ENCODE results near the gene PDGFC. TPM values are rescaled to one million over a fixed set of nuclear protein-coding genes. Genes with fewer than 3 reads are reported as not detected.

Gene PDGFC
- total and polyA plus RNA-seq, 8 donors: 4.9 to 39.8 (median 10.8) TPM

GRCh38 chr4:156797206-156797605, 174.4 kb downstream of the PDGFC start:
- intact Hi-C loops (cut with DNase I; ENCODE audit: low total_unique reads): no loop called here
- Histone ChIP-seq H3K9me3 (no peaks in the 10 kb centered on the region), H3K27ac (no peak overlapping the region), H3K4me1 (peaks cover 0 to 5% (median 0%) of the 10 kb centered on the region in 4 donors), H3K4me3 (no peak overlapping the region), H3K36me3 (no peaks in the 10 kb centered on the region), H3K27me3 (no peaks in the 10 kb centered on the region)
- no peak for DNase-seq
- 92 to 96% (median 95%) methylated on average over 5 of the region's 5 CpGs for WGBS, 5 donors
- TF ChIP-seq POLR2A (IDR thresholded peaks at IDR 0.05): no peak
- TF ChIP-seq POLR2AphosphoS5 (IDR thresholded peaks at IDR 0.05): no peak
- TF ChIP-seq, protein P1, sequence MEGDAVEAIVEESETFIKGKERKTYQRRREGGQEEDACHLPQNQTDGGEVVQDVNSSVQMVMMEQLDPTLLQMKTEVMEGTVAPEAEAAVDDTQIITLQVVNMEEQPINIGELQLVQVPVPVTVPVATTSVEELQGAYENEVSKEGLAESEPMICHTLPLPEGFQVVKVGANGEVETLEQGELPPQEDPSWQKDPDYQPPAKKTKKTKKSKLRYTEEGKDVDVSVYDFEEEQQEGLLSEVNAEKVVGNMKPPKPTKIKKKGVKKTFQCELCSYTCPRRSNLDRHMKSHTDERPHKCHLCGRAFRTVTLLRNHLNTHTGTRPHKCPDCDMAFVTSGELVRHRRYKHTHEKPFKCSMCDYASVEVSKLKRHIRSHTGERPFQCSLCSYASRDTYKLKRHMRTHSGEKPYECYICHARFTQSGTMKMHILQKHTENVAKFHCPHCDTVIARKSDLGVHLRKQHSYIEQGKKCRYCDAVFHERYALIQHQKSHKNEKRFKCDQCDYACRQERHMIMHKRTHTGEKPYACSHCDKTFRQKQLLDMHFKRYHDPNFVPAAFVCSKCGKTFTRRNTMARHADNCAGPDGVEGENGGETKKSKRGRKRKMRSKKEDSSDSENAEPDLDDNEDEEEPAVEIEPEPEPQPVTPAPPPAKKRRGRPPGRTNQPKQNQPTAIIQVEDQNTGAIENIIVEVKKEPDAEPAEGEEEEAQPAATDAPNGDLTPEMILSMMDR (IDR thresholded peaks at IDR 0.05): no peak
- no peak for TF ChIP-seq EP300 (IDR thresholded peaks at IDR 0.05)

DNA sequence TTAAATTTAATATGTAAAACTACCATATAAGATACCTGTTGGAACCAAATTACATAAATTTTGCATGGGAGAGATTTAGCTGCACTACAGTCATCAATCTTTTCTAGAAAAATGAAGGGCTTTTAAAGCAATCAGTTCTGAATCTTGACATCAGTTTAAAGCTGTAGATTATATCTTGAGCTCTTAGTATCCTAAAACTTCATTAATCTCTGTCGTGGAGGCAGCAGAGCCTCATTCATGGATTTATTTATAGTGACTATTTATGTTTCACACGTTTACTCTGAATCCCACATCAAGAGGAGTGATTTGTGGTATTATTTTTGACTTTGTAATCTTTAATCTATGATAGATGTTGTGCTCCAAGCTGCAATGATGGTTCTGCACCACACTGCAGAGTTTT, 175.9 kb downstream of the PDGFC start:
- intact Hi-C loops (cut with DNase I; ENCODE audit: low total_unique reads): no loop called here
- H3K9me3 ChIP-seq: no peaks in the 10 kb centered on the region
- TF ChIP-seq, protein P1 (IDR thresholded peaks at IDR 0.05): no peak
- no peak for TF ChIP-seq EP300 (IDR thresholded peaks at IDR 0.05)
- TF ChIP-seq POLR2AphosphoS5 (IDR thresholded peaks at IDR 0.05): no peak
- no peak for TF ChIP-seq POLR2A (IDR thresholded peaks at IDR 0.05)
- H3K27ac ChIP-seq: no peak overlapping the region
- WGBS, 5 donors: 44 to 75% (median 60%) methylated on average over 2 of the region's 2 CpGs
- no peaks in the 10 kb centered on the region for H3K36me3 ChIP-seq
- no peak for DNase-seq
- H3K27me3 ChIP-seq: no peaks in the 10 kb centered on the region
- peaks cover 0 to 5% (median 0%) of the 10 kb centered on the region in 4 donors for H3K4me1 ChIP-seq
- H3K4me3 ChIP-seq: no peak overlapping the region

GRCh38 chr4:156794863-156795262, 176.7 kb downstream of the PDGFC start:
- no peak overlapping the region for H3K4me3 ChIP-seq
- no peak overlapping the region for H3K27ac ChIP-seq
- WGBS, 5 donors: 73 to 79% (median 78%) methylated on average over 4 of the region's 4 CpGs
- TF ChIP-seq POLR2A (IDR thresholded peaks at IDR 0.05) (no peak), EP300 (IDR thresholded peaks at IDR 0.05) (no peak), POLR2AphosphoS5 (IDR thresholded peaks at IDR 0.05) (no peak)
- TF ChIP-seq, protein P1 (IDR thresholded peaks at IDR 0.05): no peak
- no peaks in the 10 kb centered on the region for H3K9me3 ChIP-seq
- H3K27me3 ChIP-seq: no peaks in the 10 kb centered on the region
- intact Hi-C loops (cut with DNase I; ENCODE audit: low total_unique reads): no loop called here
- no peaks in the 10 kb centered on the region for H3K36me3 ChIP-seq
- no peak for DNase-seq
- H3K4me1 ChIP-seq: peaks cover 0 to 5% (median 0%) of the 10 kb centered on the region in 4 donors

GRCh38 chr4:156792462-156793085, 179.0 kb downstream of the PDGFC start:
- TF ChIP-seq POLR2AphosphoS5 (IDR thresholded peaks at IDR 0.05) (no peak), EP300 (IDR thresholded peaks at IDR 0.05) (no peak), POLR2A (IDR thresholded peaks at IDR 0.05) (no peak)
- TF ChIP-seq, protein P1 (IDR thresholded peaks at IDR 0.05): no peak
- WGBS, 5 donors: 47 to 60% (median 57%) methylated on average over 2 of the region's 2 CpGs
- peaks cover 0 to 7% (median 2%) of the 10 kb centered on the region in 4 donors for H3K4me1 ChIP-seq
- H3K9me3 ChIP-seq: no peaks in the 10 kb centered on the region
- intact Hi-C loops (cut with DNase I; ENCODE audit: low total_unique reads): no loop called here
- H3K27me3 ChIP-seq: no peaks in the 10 kb centered on the region
- H3K36me3 ChIP-seq: no peaks in the 10 kb centered on the region
- H3K4me3 ChIP-seq: no peak overlapping the region
- no peak overlapping the region for H3K27ac ChIP-seq
- no peak for DNase-seq

All from stomach (tissue), 9 donors.